Lower leg skin (tissue), 4 donors: ENCODE data around the gene CELF5. TPM values are rescaled to one million over a fixed set of nuclear protein-coding genes. Genes with fewer than 3 reads are reported as not detected.

Experiments used
- DNase-seq, 2 donors: peaks; one replicate each; pipeline ENCODE4 v3.0.0-alpha.2; 2019; ENCODE audit warnings: low spot score in 2 of 2
- H3K4me3 ChIP-seq: fragments of 200-600 bp; sonication (generic); 2 replicates; pipeline ENCODE4 v1.5.1; 2017; ENCODE audit warnings: mild to moderate bottlenecking, low read depth; ENCODE audit not compliant: poor library complexity, severe bottlenecking
- CTCF ChIP-seq, 3 donors: fragments of 450-650 bp; IDR thresholded peaks; one replicate each; pipeline ENCODE4 v1.5.1; 2016; ENCODE audit warnings: antibody characterized with exemption in 3 of 3, mild to moderate bottlenecking in 3 of 3, moderate library complexity in 2 of 3
- POLR2A ChIP-seq, 2 donors: fragments of 450-650 bp; IDR thresholded peaks; one replicate each; pipeline ENCODE4 v1.6.1; 2016 to 2017; ENCODE audit warnings: antibody characterized with exemption in 2 of 2, mild to moderate bottlenecking in 1 of 2, moderate library complexity in 1 of 2
- WGBS, 2 donors: methylation state at CpG; one replicate each; pipeline ENCODE4 v1.1.5; 2018; 5-methylcytosine and 5-hydroxymethylcytosine counted together
- intact Hi-C: fragments of 100-400 bp; cut with DNase I; formaldehyde crosslinking; loops from one replicate; pipeline ENCODE4 v1.15.0; 2023; ENCODE audit warnings: low total_unique reads
- total RNA-seq, 4 donors: library from RNA; depleted of rRNA; stranded (reverse); fragments of >200 nt; gene quantifications; one replicate each; pipeline ENCODE4 v1.1.0, GENCODE V29; 2016

The CELF5 gene
- total RNA-seq, 4 donors from 2014 or later: 0.20 to 0.39 TPM; not detected in 2

GRCh38 chr19:3225677-3226093 lies 1.2 kb downstream of the CELF5 start:
- whole genome bisulfite sequencing, 2 donors: 30 to 37% methylated on average over 12 to 15 of the region's 16 CpGs
- no peak overlapping the region for H3K4me3 ChIP-seq
- TF ChIP-seq CTCF (IDR thresholded peaks at IDR 0.05) (no peak), POLR2A (IDR thresholded peaks at IDR 0.05) (no peak)
- intact Hi-C loops: no loop called here
- DNase-seq: no peak

- WGBS, 2 donors: 49 to 60% methylated on average over 12 of the region's 12 CpGs
- DNase-seq: no peak
- intact Hi-C loops: no loop called here
- H3K4me3 ChIP-seq: no peak overlapping the region
- TF ChIP-seq POLR2A (IDR thresholded peaks at IDR 0.05) (no peak), CTCF (IDR thresholded peaks at IDR 0.05) (no peak)
These were observed 2.7 kb downstream of the CELF5 start for GRCh38 chr19:3227054-3227626.

GRCh38 chr19:3229346-3229743 lies 4.9 kb downstream of the CELF5 start:
- no peak for DNase-seq
- TF ChIP-seq POLR2A (IDR thresholded peaks at IDR 0.05): no peak
- TF ChIP-seq CTCF (IDR thresholded peaks at IDR 0.05): no peak
- intact Hi-C loops: no loop called here
- 54 to 59% methylated on average over 9 of the region's 9 CpGs for WGBS, 2 donors
- H3K4me3 ChIP-seq: no peak overlapping the region

GRCh38 chr19:3229888-3230496 lies 5.5 kb downstream of the CELF5 start:
- no peak for DNase-seq
- no peak overlapping the region for H3K4me3 ChIP-seq
- WGBS, 2 donors: 88 to 92% methylated on average over 4 of the region's 4 CpGs
- intact Hi-C loops: no loop called here
- TF ChIP-seq POLR2A (IDR thresholded peaks at IDR 0.05) (no peak), CTCF (IDR thresholded peaks at IDR 0.05) (no peak)

- 93 to 97% methylated on average over 1 of the region's 1 CpG for WGBS, 2 donors
- intact Hi-C loops: no loop called here
- no peak overlapping the region for H3K4me3 ChIP-seq
- TF ChIP-seq POLR2A (IDR thresholded peaks at IDR 0.05): no peak
- TF ChIP-seq CTCF (IDR thresholded peaks at IDR 0.05): no peak
- DNase-seq: no peak
These were observed 6.8 kb downstream of the CELF5 start for GRCh38 chr19:3231288-3231687.

- 69 to 72% methylated on average over 4 of the region's 4 CpGs for WGBS, 2 donors
- TF ChIP-seq CTCF (IDR thresholded peaks at IDR 0.05) (no peak), POLR2A (IDR thresholded peaks at IDR 0.05) (no peak)
- no peak for DNase-seq
- H3K4me3 ChIP-seq: no peak overlapping the region
- intact Hi-C loops: no loop called here
These were observed 8.7 kb downstream of the CELF5 start for GRCh38 chr19:3233116-3233515.
